Subcutaneous adipose tissue (tissue), 4 donors: Measurements from ENCODE around the gene RAB44. TPM values are rescaled to one million over a fixed set of nuclear protein-coding genes. Genes with fewer than 3 reads are reported as not detected.

ENCODE experiments used
- total RNA-seq, 4 donors: library from RNA; depleted of rRNA; stranded (reverse); fragments of >200 nt; gene quantifications; one replicate each; pipeline ENCODE4 v1.1.0, GENCODE V29; 2016
- TF ChIP-seq, protein P1 (sequence below): fragments of 450-650 bp; IDR thresholded peaks from one replicate; pipeline ENCODE4 v1.5.1; 2016; ENCODE audit warnings: low read depth, mild to moderate bottlenecking, control low read depth, antibody characterized with exemption, moderate library complexity

Gene RAB44
- total RNA-seq, 4 donors from 2014 or later, result 0.51 to 1.3 (median 0.82) TPM; not detected in 1

DNA sequence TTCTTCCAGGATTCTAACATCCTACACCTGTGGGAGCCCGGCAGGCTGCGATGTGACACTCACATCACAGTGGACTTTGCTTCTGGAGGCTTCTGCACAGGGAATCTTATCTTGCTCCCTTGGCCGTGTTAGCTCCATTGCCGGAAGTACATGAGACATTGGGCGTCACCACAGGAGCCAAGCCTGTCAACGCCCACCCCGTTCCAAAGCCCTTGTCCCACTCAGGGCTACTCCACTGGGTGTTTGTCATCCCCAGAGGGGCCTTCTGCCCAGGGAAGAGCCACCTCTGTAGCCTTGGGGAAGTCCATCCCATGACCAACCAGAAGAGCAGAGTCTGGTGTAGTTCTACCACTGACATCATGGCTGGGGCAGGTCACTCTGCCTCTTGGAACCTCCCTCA, 1.7 kb downstream of the RAB44 start:
- TF ChIP-seq, protein P1, sequence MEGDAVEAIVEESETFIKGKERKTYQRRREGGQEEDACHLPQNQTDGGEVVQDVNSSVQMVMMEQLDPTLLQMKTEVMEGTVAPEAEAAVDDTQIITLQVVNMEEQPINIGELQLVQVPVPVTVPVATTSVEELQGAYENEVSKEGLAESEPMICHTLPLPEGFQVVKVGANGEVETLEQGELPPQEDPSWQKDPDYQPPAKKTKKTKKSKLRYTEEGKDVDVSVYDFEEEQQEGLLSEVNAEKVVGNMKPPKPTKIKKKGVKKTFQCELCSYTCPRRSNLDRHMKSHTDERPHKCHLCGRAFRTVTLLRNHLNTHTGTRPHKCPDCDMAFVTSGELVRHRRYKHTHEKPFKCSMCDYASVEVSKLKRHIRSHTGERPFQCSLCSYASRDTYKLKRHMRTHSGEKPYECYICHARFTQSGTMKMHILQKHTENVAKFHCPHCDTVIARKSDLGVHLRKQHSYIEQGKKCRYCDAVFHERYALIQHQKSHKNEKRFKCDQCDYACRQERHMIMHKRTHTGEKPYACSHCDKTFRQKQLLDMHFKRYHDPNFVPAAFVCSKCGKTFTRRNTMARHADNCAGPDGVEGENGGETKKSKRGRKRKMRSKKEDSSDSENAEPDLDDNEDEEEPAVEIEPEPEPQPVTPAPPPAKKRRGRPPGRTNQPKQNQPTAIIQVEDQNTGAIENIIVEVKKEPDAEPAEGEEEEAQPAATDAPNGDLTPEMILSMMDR, result no peak

DNA sequence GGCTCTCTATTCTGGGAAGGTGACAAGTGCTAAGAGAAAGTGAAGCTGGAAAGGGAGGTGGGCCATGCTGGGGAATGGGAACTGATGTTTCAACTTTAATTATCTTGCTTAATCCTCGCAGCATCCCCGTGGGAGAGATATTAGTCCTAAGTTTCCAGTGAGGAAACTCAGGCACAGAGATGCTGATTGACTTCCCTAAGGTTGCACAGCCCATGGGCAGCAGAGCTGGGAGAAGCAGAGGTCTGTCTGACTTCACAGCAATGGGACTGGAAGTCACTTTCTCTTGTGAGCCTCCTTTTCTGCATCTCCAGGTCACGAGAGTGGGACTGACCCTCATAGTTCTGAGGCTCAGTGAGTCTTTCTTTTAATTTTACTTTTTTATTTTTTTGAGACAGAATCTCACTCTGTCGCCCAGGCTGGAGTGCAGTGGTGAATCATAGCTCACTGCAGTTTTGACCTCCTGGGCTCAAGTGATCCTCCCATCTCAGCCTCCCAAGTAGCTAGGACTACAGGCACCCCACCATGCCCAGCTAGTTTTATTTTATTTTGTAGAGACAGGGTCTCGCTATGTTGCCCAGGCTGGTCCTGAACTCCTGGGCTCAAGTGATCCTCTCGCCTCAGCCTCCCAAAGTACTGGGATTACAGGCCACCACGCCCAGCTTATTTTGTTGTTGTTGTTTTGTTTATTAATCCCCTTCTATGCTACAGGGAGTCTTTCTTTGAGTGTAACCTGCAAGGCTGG, 2.6 kb downstream of the RAB44 start:
- TF ChIP-seq, protein P1, result no peak

DNA sequence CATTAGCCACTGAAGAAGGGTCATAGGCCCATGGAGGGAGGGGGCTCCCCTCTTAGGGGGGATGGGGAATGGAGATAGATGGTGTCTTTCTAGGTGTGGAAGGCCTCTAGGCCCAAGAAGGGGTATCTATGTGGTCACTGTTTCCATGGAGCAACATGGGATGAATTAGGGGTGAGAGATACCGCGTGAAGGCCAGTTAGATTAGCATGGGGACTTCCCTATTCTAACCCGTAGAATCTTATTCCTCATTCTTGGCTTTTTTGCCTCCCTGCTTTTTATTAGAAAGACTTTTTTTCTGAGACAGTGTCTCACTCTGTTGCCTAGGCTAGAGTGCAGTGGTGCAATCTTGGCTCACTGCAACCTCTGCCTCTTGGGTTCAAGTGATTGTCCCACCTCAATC, 3.2 kb downstream of the RAB44 start:
- TF ChIP-seq, protein P1, result no peak

DNA sequence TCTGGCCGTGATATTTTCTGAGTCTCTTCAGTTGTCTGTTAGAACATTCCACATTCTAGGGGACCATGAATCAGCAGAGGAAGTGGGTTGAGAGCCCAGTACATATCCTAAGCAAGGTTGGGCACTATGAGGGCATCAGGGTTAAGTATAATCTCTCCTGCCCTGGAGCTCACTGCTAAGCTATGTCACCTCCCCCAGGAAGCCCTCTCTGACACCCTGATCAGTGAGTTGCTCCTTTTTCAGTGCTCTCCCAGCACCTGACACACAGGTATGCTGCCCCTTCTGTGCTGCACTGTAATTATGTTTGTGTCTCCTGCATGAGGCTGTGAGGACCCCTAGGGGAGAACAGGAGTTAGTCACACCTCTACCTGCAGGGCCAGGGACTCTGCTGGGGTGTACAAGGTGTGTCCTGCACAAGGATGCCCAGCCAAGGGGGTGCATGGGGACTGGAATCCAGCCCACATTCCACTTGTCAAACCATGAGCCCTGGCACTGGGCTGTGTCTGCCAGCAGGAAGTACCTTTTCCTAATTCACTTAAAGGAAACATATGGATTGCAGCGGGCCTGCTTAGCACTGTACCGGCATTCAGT, 3.9 kb downstream of the RAB44 start:
- TF ChIP-seq, protein P1, result no peak

DNA sequence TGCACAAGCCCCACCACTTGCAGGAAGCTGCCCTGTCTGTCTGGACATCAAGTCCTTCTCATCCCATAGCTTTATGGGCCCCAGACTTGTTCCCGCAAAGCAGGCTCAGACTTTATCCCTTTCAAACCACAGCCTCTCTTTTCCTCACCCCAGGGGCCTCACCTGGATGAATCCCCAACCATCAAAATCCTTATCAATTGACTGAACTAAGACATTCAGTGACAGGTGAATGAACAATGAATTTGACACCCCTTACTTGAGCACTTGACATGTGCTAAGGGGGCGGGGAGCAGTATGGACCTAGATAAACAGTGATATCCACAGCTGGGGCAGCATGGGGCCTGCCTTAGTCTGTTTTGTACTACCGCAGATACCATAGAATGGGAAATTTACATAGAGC, 5.0 kb downstream of the RAB44 start:
- TF ChIP-seq, protein P1, result no peak

DNA sequence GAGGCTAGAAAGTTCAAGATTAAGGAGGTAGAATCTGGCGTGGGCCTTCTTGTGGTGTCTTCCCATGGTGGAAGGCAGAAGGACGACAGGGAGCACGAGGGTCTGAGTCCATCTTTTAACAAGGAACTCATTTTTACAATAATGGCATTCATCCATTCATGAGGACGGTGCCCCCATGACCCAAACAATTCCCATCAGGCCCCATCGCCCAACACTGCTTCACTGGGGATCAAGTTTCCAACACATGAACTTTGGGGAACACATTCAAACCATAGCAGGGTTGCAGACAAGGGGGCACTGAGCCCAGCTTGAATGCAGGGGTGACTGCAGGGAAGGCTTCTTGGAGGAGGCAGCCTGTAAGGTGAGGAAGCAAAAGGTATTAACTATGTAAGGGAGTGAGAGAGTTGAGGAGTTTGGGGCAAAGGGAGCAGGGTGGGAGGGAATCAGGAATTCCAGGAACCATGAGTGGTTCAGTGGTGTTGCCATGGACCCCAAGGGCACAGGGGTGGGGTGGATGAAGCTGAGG, 5.5 kb downstream of the RAB44 start:
- TF ChIP-seq, protein P1, result no peak

DNA sequence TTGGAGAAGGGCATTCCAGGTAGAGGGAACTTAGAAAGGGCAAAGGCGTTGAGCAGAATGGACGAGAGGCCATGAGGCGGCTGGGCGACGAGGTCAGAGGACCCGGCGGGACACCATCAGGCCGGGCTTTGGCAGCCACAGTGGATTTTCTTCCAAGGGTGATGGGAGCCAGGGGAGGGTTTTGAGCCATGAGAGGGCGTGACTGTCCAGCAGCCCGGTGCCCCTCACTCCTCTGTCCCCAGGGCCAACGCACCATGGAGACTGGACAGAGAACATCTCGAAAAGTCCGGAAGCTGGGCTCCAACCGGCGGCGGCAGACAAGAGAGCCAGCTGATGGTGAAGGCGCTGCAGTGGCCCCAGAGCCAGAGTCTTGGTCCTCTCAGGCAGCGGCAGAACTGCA, 6.4 kb downstream of the RAB44 start:
- TF ChIP-seq, protein P1, result no peak
